ENCODE results near the gene NUAK2.

GRCh38 chr1:205263580-205264190, 57.9 kb downstream of the NUAK2 start:
- TF ChIP-seq POLR2A (IDR thresholded peaks at IDR 0.05) = no peak
- no peak for TF ChIP-seq CTCF (IDR thresholded peaks at IDR 0.05)
